GM21390 (cell line): ENCODE measurements around the gene LYZL1.
"Not testable (repeated sequence)": the region's sequence is repeated elsewhere in the genome, so short reads cannot be mapped to it uniquely, and the experiment has no call there.

ENCODE experiments used
- ATAC-seq: cut with Tn5 transposase; IDR thresholded peaks from one replicate; pipeline ENCODE4 v1.9.1; 2021; ENCODE audit not compliant: unreplicated experiment

LYZL1 gene

GRCh38 chr10:29327746-29328102, 38.9 kb downstream of the LYZL1 start:
- no peak for ATAC-seq

GRCh38 chr10:29328983-29329382, 40.1 kb downstream of the LYZL1 start:
- no peak for ATAC-seq

GRCh38 chr10:29329420-29329819, 40.5 kb downstream of the LYZL1 start:
- no peak for ATAC-seq

GRCh38 chr10:29332061-29332760, 43.3 kb downstream of the LYZL1 start:
- ATAC-seq: no peak

- no peak for ATAC-seq
These were observed 43.9 kb downstream of the LYZL1 start for GRCh38 chr10:29332761-29333148.

GRCh38 chr10:29337526-29337925, 48.7 kb downstream of the LYZL1 start:
- ATAC-seq: not testable (repeated sequence)

- no peak for ATAC-seq
These were observed 54.8 kb downstream of the LYZL1 start for GRCh38 chr10:29343607-29344038.

GRCh38 chr10:29344073-29344820, 55.4 kb downstream of the LYZL1 start:
- no peak for ATAC-seq

- ATAC-seq: no peak
These were observed 56.5 kb downstream of the LYZL1 start for GRCh38 chr10:29345144-29345909.

GRCh38 chr10:29345910-29346209, 57.0 kb downstream of the LYZL1 start:
- no peak for ATAC-seq

GRCh38 chr10:29346296-29347001, 57.6 kb downstream of the LYZL1 start:
- no peak for ATAC-seq

GRCh38 chr10:29348836-29349235, 60.0 kb downstream of the LYZL1 start:
- ATAC-seq: no peak

- no peak for ATAC-seq
These were observed 64.4 kb downstream of the LYZL1 start for GRCh38 chr10:29353305-29353704.

- ATAC-seq: no peak
These were observed 65.2 kb downstream of the LYZL1 start for GRCh38 chr10:29353887-29354561.

- no peak for ATAC-seq
These were observed 66.6 kb downstream of the LYZL1 start for GRCh38 chr10:29355411-29355991.

- ATAC-seq: no peak
These were observed 68.1 kb downstream of the LYZL1 start for GRCh38 chr10:29356931-29357330.

- no peak for ATAC-seq
These were observed 69.2 kb downstream of the LYZL1 start for GRCh38 chr10:29358010-29358616.

GRCh38 chr10:29360215-29360853, 71.5 kb downstream of the LYZL1 start:
- ATAC-seq: not testable (repeated sequence)
